ENCODE results near the gene KIAA1958. TPM values are rescaled to one million over a fixed set of nuclear protein-coding genes. Genes with fewer than 3 reads are reported as not detected.

KIAA1958 gene
- total and polyA plus RNA-seq, 2 of the 8 experiments (the other 6 are each of a cell fraction or from before 2014, with no cell fraction given): 11.4 to 43.8 TPM

DNA sequence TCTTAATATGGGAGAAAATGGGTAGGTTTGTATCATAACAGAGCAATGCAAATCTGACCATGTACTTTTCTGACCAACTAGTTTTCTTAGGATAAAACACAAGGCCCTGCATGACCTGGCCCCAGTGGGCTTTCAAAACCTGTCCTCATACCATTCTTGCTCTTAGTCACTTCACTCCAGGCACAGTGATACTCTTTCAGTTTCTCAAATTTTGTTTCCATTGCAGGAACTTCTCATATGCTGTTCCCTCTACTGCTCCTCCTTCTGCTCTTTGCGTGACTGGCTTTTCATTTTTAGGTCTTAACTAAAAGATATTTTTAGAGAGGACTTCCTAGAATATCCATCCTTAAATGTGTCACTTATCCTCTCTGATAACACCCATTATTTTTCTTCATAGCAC lies 118.9 kb downstream of the KIAA1958 start:
- 93% methylated on average over 1 of the region's 1 CpG; no CpG with 5 or more reads in 1 of the 2 experiments for WGBS, 2 experiments (ENCODE audit: extremely low coverage in 1 of 2, insufficient coverage in 1 of 2, insufficient read length in 1 of 2, insufficient replicate concordance in 2 of 2, low coverage in 1 of 2, low lambda C conversion rate in 2 of 2, missing lambda C conversion rate in 1 of 2)
- Histone ChIP-seq H3K4me2 (ENCODE audit: insufficient read depth in 1 of 2, low read depth in 2 of 2, low read length in 2 of 2) (no peak overlapping the region), H3K9me3 (ENCODE audit: insufficient read depth in 2 of 2, low read depth in 1 of 2, low read length in 1 of 2) (no peaks in the 10 kb centered on the region), H3K4me3 (ENCODE audit: extremely low read depth in 1 of 4, insufficient read depth in 2 of 4, low read depth in 3 of 4, low read length in 4 of 4) (no peak overlapping the region), H3K79me2 (ENCODE audit: control insufficient read depth in 1 of 2, insufficient read depth in 2 of 2, low read length in 2 of 2) (peaks cover 0 to 30% of the 10 kb centered on the region in 2 experiments; a peak in 2 of 4 replicates), H2BK15ac (ENCODE audit: low read length) (no peak overlapping the region), H3K36me3 (ENCODE audit: control insufficient read depth in 2 of 4, insufficient read depth in 4 of 4, low read length in 3 of 4) (no peaks in the 10 kb centered on the region; a peak in 1 of 8 replicates), H3K27ac (ENCODE audit: low read depth, low read length) (no peak overlapping the region), H3K9ac (replicated peaks in 1 of 4; ENCODE audit: extremely low read depth in 1 of 4, low read depth in 3 of 4, low read length in 3 of 4) (no peak overlapping the region), H3K4ac (replicated peaks; ENCODE audit: insufficient read length, low read depth, low read length) (no peak overlapping the region), H4K91ac (replicated peaks; ENCODE audit: insufficient read length, low read length) (no peak overlapping the region), H2AK5ac (ENCODE audit: low read depth, low read length) (no peak overlapping the region), H2AFZ (ENCODE audit: low read length) (no peak overlapping the region), H3K18ac (ENCODE audit: extremely low read depth, low read length) (no peak overlapping the region), H3K27me3 (replicated peaks in 1 of 4; ENCODE audit: control insufficient read depth in 3 of 4, extremely low read depth in 1 of 4, insufficient read depth in 3 of 4, low read length in 3 of 4) (no peaks in the 10 kb centered on the region), H2BK12ac (ENCODE audit: low read depth, low read length) (no peak overlapping the region), H3K23ac (ENCODE audit: insufficient read length) (no peak overlapping the region), H2BK5ac (ENCODE audit: low read depth, low read length) (no peak overlapping the region), H3K79me1 (ENCODE audit: low read depth, low read length) (peaks cover 2% of the 10 kb centered on the region; the same call in 1 of the 2 replicates), H3K4me1 (replicated peaks in 1 of 4; ENCODE audit: control insufficient read depth in 3 of 4, insufficient read depth in 4 of 4, low read length in 3 of 4) (no peaks in the 10 kb centered on the region), H4K5ac (ENCODE audit: insufficient read length, low read depth, low read length) (no peak overlapping the region), H4K20me1 (replicated peaks in 1 of 2; ENCODE audit: control insufficient read depth in 1 of 2, insufficient read depth in 2 of 2, low read length in 2 of 2) (peaks cover 2 to 4% of the 10 kb centered on the region in 2 experiments), H2BK120ac (replicated peaks; ENCODE audit: low read depth, low read length) (no peak overlapping the region), H4K8ac (ENCODE audit: extremely low read depth, insufficient read depth, low read length) (no peak overlapping the region), H3K23me2 (ENCODE audit: low read depth, low read length) (no peaks in the 10 kb centered on the region), H3K56ac (replicated peaks; ENCODE audit: insufficient read length, low read depth, low read length) (no peak overlapping the region), H2BK20ac (ENCODE audit: low read length) (no peak overlapping the region), H3K14ac (ENCODE audit: insufficient read length) (no peak overlapping the region)
- TF ChIP-seq ZNF274 (IDR thresholded peaks at IDR 0.05; ENCODE audit: borderline replicate concordance, extremely low read depth, low read length): no peak
- no peak for TF ChIP-seq JUN (IDR thresholded peaks at IDR 0.05; ENCODE audit: low read depth, low read length)
- no peak for TF ChIP-seq PHF8 (conservative IDR thresholded peaks at IDR 0.05; ENCODE audit: low read depth, low read length)
- TF ChIP-seq RNF2 (IDR thresholded peaks at IDR 0.05; ENCODE audit: borderline replicate concordance, low read depth, low read length, missing control alignments, poor library complexity, severe bottlenecking): no peak
- ChIA-PET CTCF (ENCODE audit: partially characterized antibody) (no interaction called here), POLR2A (ENCODE audit: partially characterized antibody) (no interaction called here)
- DNase-seq (ENCODE audit: low read depth in 1 of 2, low spot score in 2 of 2): no peak
- FAIRE-seq: no peak

Data from H1 (cell line).